ENCODE results near the gene JTB.

DNA sequence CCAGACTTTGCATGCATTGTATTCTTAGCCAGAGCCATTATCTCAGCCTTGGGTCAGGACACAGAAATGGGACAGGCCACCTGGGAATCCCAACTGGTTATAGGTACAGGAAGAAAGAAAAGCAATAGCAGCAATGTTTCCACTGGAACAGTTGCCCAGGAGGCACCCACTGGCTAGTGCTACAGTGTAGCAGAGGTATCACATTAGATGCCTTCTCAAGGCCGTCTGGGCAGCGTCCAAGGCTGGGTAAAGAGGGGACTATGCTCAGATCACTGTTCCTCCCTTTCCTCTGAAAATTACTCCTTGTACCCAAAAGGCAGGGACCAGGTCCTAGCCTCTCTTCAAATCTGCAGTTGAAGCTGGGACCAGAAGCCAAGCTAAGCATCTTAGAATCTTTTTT lies 7.1 kb downstream of the JTB start:
- TF ChIP-seq POLR2A (IDR thresholded peaks at IDR 0.05) = no peak
- TF ChIP-seq, protein P1, sequence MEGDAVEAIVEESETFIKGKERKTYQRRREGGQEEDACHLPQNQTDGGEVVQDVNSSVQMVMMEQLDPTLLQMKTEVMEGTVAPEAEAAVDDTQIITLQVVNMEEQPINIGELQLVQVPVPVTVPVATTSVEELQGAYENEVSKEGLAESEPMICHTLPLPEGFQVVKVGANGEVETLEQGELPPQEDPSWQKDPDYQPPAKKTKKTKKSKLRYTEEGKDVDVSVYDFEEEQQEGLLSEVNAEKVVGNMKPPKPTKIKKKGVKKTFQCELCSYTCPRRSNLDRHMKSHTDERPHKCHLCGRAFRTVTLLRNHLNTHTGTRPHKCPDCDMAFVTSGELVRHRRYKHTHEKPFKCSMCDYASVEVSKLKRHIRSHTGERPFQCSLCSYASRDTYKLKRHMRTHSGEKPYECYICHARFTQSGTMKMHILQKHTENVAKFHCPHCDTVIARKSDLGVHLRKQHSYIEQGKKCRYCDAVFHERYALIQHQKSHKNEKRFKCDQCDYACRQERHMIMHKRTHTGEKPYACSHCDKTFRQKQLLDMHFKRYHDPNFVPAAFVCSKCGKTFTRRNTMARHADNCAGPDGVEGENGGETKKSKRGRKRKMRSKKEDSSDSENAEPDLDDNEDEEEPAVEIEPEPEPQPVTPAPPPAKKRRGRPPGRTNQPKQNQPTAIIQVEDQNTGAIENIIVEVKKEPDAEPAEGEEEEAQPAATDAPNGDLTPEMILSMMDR (IDR thresholded peaks at IDR 0.05) = no peak
